Large intestine (tissue), 12 donors: Measurements from ENCODE around the gene DHX29. TPM values are rescaled to one million over a fixed set of nuclear protein-coding genes. Genes with fewer than 3 reads are reported as not detected.

ENCODE experiments used
- DNase-seq, 2 donors: peaks; one replicate each; pipeline versions ENCODE4 v3.0.0 to v3.0.0-alpha.2; 2013
- H3K27ac ChIP-seq: one replicate; pipeline ENCODE4 v1.5.1; 2013; ENCODE audit warnings: low read length
- H3K27me3 ChIP-seq: 2 replicates; pipeline ENCODE4 v1.6.1; 2013; ENCODE audit warnings: low read length; ENCODE audit not compliant: control insufficient read depth, insufficient read depth
- H3K36me3 ChIP-seq: 2 replicates; pipeline ENCODE4 v1.6.1; 2013; ENCODE audit warnings: low read length; ENCODE audit not compliant: control insufficient read depth, insufficient read depth
- H3K4me1 ChIP-seq: one replicate; pipeline ENCODE4 v1.6.1; 2013; ENCODE audit warnings: low read length; ENCODE audit not compliant: control insufficient read depth, insufficient read depth
- H3K4me3 ChIP-seq: one replicate; pipeline ENCODE4 v1.5.1; 2013; ENCODE audit warnings: low read length
- H3K9me3 ChIP-seq: one replicate; pipeline ENCODE4 v1.6.1; 2013; ENCODE audit warnings: mild to moderate bottlenecking, low read depth, low read length, moderate library complexity; ENCODE audit not compliant: control insufficient read depth
- WGBS: methylation state at CpG from one replicate; pipeline ENCODE4 v1.1.5; 2013; ENCODE audit warnings: low lambda C conversion rate; ENCODE audit not compliant: insufficient coverage; 5-methylcytosine and 5-hydroxymethylcytosine counted together
- long read RNA-seq, 11 donors: transcript quantifications; one replicate each; lab custom pipeline, GENCODE V29; 2026
- polyA plus RNA-seq: library from polyadenylated mRNA; unstranded; fragments of 120-200 nt; gene quantifications from one replicate; pipeline ENCODE4 v1.2.1, GENCODE V29; 2013

DHX29 gene
- polyA plus RNA-seq = 28.3 TPM
- long read RNA-seq, donor 1, full-length matches to known transcripts = 2 of 19 reads
- long read RNA-seq, donor 1, partial matches to known transcripts = 17 of 19 reads
- long read RNA-seq, donor 1, other reads (novel, unspliced or antisense) = 0 of 19 reads
- long read RNA-seq, donor 2, full-length matches to known transcripts = 1 of 37 reads
- long read RNA-seq, donor 2, partial matches to known transcripts = 36 of 37 reads
- long read RNA-seq, donor 2, other reads (novel, unspliced or antisense) = 0 of 37 reads
- long read RNA-seq, donor 3, full-length matches to known transcripts = 2 of 62 reads
- long read RNA-seq, donor 3, partial matches to known transcripts = 60 of 62 reads
- long read RNA-seq, donor 3, other reads (novel, unspliced or antisense) = 0 of 62 reads
- long read RNA-seq, donor 4 = 0 reads
- long read RNA-seq, donor 5, full-length matches to known transcripts = 6 of 17 reads
- long read RNA-seq, donor 5, partial matches to known transcripts = 11 of 17 reads
- long read RNA-seq, donor 5, other reads (novel, unspliced or antisense) = 0 of 17 reads
- long read RNA-seq, donor 6, full-length matches to known transcripts = 2 of 34 reads
- long read RNA-seq, donor 6, partial matches to known transcripts = 32 of 34 reads
- long read RNA-seq, donor 6, other reads (novel, unspliced or antisense) = 0 of 34 reads
- long read RNA-seq, donor 7, partial matches to known transcripts = 12 of 12 reads
- long read RNA-seq, donor 7, other reads (novel, unspliced or antisense) = 0 of 12 reads
- long read RNA-seq, donor 8, full-length matches to known transcripts = 2 of 52 reads
- long read RNA-seq, donor 8, partial matches to known transcripts = 50 of 52 reads
- long read RNA-seq, donor 8, other reads (novel, unspliced or antisense) = 0 of 52 reads
- long read RNA-seq, donor 9, full-length matches to known transcripts = 3 of 22 reads
- long read RNA-seq, donor 9, partial matches to known transcripts = 19 of 22 reads
- long read RNA-seq, donor 9, other reads (novel, unspliced or antisense) = 0 of 22 reads
- long read RNA-seq, donor 10, full-length matches to known transcripts = 1 of 18 reads
- long read RNA-seq, donor 10, partial matches to known transcripts = 17 of 18 reads
- long read RNA-seq, donor 10, other reads (novel, unspliced or antisense) = 0 of 18 reads
- long read RNA-seq, donor 11, full-length matches to known transcripts = 1 of 29 reads
- long read RNA-seq, donor 11, partial matches to known transcripts = 28 of 29 reads
- long read RNA-seq, donor 11, other reads (novel, unspliced or antisense) = 0 of 29 reads

DNA sequence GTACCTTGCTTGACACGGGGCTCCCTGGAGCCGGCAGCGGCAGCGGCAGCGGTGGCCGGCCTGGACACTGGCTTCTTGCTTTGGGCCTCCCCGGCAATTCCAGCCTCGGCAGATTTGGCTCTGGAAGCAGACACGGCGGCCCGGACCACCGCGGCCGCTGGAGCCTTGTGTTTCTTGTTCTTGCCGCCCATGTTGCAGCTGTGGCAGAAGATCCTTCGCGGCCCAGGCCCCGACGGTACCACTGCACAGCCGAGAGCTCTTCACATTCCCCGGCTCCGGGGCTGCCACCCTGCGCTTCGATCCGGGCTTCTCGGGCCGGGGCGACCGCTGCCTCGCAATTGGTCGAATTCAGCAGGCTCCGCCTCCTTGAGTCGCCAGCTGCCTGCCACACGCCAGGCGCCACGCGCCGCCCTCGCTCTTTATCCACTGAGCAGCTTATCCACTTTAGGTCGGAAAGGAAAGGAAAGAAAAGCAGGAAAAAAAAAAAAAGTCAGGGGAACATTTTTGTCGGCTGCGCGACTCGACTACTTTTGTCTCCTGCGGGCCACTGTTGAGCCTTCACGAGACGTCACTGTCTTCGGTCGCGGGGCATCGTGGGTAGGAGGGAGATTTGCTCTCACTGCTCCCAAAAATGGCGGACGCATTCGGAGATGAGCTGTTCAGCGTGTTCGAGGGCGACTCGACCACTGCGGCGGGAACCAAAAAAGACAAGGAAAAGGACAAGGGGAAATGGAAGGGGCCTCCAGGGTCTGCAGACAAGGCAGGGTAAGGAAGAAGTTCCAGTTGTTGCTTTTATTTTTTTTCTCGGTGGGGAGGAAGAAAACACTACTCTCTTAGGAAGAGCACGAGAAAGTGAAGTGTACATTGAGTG lies at the start of gene DHX29, which contains the start of gene MTREX:
DHX29 (minus strand) TSS at position 312 of the 871 bp plus-strand sequence; CDS start at position 191, 121 bp downstream.
MTREX (plus strand) TSS at position 607 of the 871 bp plus-strand sequence; CDS start at position 632, 25 bp downstream.
- 0% methylated on average over 7 of the region's 62 CpGs for WGBS
- DNase-seq = peak; percentile 88 to 96
- Histone ChIP-seq H3K9me3 (no peaks in the 10 kb centered on the region), H3K27me3 (no peaks in the 10 kb centered on the region), H3K4me1 (peaks cover 7% of the 10 kb centered on the region), H3K4me3 (peak within 1 kb of the TSS; percentile 66), H3K36me3 (peaks cover 6% of the 10 kb centered on the region), H3K27ac (peak within 1 kb of the TSS; percentile 97)

GRCh38 chr5:55356896-55357295 lies 49.4 kb upstream of the DHX29 start:
- peaks cover 54% of the 10 kb centered on the region for H3K36me3 ChIP-seq
- no peaks in the 10 kb centered on the region for H3K4me1 ChIP-seq
- H3K4me3 ChIP-seq = no peak overlapping the region
- DNase-seq = no peak
- no peaks in the 10 kb centered on the region for H3K27me3 ChIP-seq
- H3K27ac ChIP-seq = no peak overlapping the region
- no peaks in the 10 kb centered on the region for H3K9me3 ChIP-seq
- no CpG with 5 or more reads among the region's 4 CpGs for WGBS

DNA sequence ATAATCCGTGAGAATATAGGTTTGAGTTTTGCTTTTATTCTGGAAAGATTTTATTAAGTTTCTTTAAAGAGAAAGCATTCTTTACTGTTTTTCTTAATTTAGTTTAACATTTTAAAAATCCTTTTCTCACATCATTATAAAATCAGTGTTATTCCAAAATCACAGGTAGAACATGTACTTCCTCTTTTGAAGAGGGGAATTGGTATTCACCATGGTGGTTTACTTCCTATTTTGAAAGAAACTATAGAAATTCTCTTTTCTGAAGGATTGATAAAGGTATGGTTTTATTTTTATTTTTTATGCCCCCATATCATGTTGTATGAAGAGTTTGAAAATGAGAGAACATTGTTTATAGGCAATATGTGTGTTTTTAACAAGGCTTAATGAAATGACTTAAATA lies 43.3 kb upstream of the DHX29 start:
- H3K4me3 ChIP-seq = no peak overlapping the region
- H3K27ac ChIP-seq = no peak overlapping the region
- H3K9me3 ChIP-seq = no peaks in the 10 kb centered on the region
- DNase-seq = no peak
- peaks cover 61% of the 10 kb centered on the region for H3K36me3 ChIP-seq
- peaks cover 2% of the 10 kb centered on the region for H3K4me1 ChIP-seq
- 100% methylated on average over 1 of the region's 1 CpG for WGBS
- H3K27me3 ChIP-seq = no peaks in the 10 kb centered on the region

- Histone ChIP-seq H3K36me3 (peaks cover 49% of the 10 kb centered on the region), H3K9me3 (no peaks in the 10 kb centered on the region), H3K4me3 (no peak overlapping the region), H3K27me3 (no peaks in the 10 kb centered on the region), H3K4me1 (peaks cover 2% of the 10 kb centered on the region), H3K27ac (no peak overlapping the region)
- WGBS = no CpG with 5 or more reads among the region's 3 CpGs
- DNase-seq = no peak
Measured at GRCh38 chr5:55347786-55348185, 40.3 kb upstream of the DHX29 start.

DNA sequence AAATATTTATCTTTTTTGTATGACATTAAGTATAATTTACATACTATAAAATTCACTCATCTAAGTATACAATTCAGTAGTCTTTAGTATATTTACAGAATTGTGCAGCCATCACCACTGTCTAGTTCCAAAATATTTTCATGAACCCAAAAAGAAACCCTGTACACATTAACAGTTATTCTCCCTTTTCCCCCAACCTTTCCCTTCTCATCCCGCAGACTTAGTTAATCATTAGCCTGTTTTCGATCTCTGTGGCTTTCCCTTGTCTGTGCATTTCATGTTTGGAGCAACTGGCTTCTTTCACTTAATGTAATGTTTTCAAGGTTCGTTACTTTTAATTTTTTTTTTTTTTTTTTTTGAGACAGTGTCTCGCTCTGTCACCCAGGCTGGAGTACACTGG lies 37.8 kb upstream of the DHX29 start:
- DNase-seq = no peak
- no peak overlapping the region for H3K27ac ChIP-seq
- H3K36me3 ChIP-seq = peaks cover 50% of the 10 kb centered on the region
- H3K27me3 ChIP-seq = no peaks in the 10 kb centered on the region
- H3K4me3 ChIP-seq = no peak overlapping the region
- H3K9me3 ChIP-seq = no peaks in the 10 kb centered on the region
- H3K4me1 ChIP-seq = peaks cover 2% of the 10 kb centered on the region
- 34% methylated on average over 3 of the region's 4 CpGs for WGBS

DNA sequence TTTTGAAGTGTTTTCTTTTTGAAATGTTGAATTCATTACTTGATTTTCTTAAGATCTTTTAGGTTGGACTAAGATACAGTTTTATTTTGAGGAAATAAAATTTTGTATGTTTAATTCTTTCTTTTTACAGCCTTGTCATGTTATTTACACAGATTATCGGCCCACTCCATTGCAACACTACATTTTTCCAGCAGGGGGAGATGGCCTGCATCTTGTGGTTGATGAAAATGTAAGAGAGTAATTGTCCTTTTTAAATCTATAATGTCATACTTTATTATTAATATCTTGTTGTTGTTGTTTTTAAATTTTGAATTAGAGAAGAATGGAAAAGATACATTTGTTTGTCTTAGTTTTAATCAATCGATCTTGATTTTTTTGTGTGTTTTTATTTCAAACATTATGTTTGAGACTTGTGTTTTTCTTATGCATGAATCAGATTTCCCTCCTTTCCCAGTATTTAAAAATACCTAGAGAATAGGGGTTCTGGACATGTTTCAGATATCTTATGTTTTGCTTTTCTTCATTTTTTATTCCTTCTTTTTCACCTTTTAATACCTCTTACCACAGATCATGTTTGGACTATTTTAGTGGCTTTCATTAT lies 37.0 kb upstream of the DHX29 start:
- H3K27me3 ChIP-seq = no peaks in the 10 kb centered on the region
- H3K9me3 ChIP-seq = no peaks in the 10 kb centered on the region
- H3K4me3 ChIP-seq = no peak overlapping the region
- H3K27ac ChIP-seq = no peak overlapping the region
- WGBS = 100% methylated on average over 1 of the region's 2 CpGs
- no peaks in the 10 kb centered on the region for H3K4me1 ChIP-seq
- peaks cover 47% of the 10 kb centered on the region for H3K36me3 ChIP-seq
- peak; percentile 18 to 42 for DNase-seq

DNA sequence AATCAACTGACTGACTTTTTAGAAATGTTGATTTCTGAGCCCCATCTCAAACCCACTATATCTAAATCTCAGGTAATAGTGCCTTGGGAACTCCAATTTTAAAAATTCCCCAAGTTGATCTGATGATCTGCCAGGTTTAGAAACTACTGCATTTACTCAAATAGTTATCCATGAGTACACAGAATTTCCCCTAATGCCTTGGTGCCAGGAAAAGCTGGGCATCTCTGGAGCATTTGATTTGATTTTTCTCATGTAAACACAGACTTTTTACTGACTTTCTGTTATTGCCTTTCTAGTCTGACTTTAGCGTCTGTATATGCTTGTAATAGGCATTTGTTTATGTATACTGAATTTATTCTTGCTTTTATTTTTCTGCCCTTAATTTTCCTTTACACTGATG lies 36.1 kb upstream of the DHX29 start:
- H3K36me3 ChIP-seq = peaks cover 45% of the 10 kb centered on the region
- no peaks in the 10 kb centered on the region for H3K4me1 ChIP-seq
- no peak overlapping the region for H3K27ac ChIP-seq
- no peak overlapping the region for H3K4me3 ChIP-seq
- H3K9me3 ChIP-seq = no peaks in the 10 kb centered on the region
- no peak for DNase-seq
- 83% methylated on average over 1 of the region's 1 CpG for WGBS
- H3K27me3 ChIP-seq = no peaks in the 10 kb centered on the region

DNA sequence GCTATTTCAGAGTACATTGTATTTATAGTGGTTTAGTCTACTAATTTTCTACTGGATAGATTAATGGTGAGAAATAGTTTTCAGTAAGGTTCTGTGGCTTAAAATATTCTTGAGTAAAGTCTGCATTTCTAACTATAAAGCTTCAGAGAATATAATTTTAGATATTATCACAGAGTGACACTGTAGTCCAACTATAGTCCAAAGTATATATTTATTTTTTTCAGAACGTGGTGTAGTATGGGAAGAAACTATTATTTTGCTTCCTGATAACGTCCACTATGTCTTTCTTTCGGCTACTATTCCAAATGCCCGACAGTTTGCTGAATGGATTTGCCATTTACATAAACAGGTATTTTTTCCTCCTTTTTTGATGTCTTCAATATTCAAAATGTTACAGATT lies 35.6 kb upstream of the DHX29 start:
- WGBS = 71% methylated on average over 4 of the region's 4 CpGs
- Histone ChIP-seq H3K27me3 (no peaks in the 10 kb centered on the region), H3K36me3 (peaks cover 42% of the 10 kb centered on the region)

DNA sequence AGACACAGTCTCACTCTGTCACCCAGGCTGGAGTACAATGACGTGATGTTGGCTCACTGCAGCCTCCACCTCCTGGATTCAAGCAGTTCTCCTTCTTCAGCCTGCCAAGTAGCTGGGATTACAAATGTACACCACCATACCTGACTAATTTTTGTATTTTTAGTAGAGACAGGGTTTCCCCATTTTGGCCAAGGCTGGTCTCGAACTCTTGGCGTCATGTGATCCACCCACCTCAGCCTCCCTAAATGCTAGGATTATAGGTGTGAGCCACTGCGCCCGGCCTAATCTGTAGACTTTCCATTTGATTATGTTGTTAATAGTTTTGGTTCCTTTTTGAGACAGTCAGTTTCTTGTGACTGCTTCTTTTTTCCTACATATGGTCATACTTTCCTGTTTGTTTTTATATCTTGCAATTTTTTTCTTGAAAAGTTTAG lies 31.3 kb upstream of the DHX29 start:
- no CpG with 5 or more reads among the region's 5 CpGs for WGBS
- DNase-seq = no peak
- H3K4me3 ChIP-seq = no peak overlapping the region

More for the DNA sequence above, 35.6 kb upstream of the DHX29 start:
- no peak for DNase-seq
- Histone ChIP-seq H3K4me1 (no peaks in the 10 kb centered on the region), H3K4me3 (no peak overlapping the region), H3K27ac (no peak overlapping the region), H3K9me3 (no peaks in the 10 kb centered on the region)

More for the DNA sequence above, 31.3 kb upstream of the DHX29 start:
- Histone ChIP-seq H3K27me3 (no peaks in the 10 kb centered on the region), H3K27ac (no peak overlapping the region), H3K9me3 (no peaks in the 10 kb centered on the region), H3K4me1 (no peaks in the 10 kb centered on the region), H3K36me3 (peaks cover 25% of the 10 kb centered on the region)
